ENCODE data around the gene MBD3.
"Not testable (repeated sequence)": the region's sequence is repeated elsewhere in the genome, so short reads cannot be mapped to it uniquely, and the experiment has no call there.

Gene MBD3, protein sequence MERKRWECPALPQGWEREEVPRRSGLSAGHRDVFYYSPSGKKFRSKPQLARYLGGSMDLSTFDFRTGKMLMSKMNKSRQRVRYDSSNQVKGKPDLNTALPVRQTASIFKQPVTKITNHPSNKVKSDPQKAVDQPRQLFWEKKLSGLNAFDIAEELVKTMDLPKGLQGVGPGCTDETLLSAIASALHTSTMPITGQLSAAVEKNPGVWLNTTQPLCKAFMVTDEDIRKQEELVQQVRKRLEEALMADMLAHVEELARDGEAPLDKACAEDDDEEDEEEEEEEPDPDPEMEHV

DNA sequence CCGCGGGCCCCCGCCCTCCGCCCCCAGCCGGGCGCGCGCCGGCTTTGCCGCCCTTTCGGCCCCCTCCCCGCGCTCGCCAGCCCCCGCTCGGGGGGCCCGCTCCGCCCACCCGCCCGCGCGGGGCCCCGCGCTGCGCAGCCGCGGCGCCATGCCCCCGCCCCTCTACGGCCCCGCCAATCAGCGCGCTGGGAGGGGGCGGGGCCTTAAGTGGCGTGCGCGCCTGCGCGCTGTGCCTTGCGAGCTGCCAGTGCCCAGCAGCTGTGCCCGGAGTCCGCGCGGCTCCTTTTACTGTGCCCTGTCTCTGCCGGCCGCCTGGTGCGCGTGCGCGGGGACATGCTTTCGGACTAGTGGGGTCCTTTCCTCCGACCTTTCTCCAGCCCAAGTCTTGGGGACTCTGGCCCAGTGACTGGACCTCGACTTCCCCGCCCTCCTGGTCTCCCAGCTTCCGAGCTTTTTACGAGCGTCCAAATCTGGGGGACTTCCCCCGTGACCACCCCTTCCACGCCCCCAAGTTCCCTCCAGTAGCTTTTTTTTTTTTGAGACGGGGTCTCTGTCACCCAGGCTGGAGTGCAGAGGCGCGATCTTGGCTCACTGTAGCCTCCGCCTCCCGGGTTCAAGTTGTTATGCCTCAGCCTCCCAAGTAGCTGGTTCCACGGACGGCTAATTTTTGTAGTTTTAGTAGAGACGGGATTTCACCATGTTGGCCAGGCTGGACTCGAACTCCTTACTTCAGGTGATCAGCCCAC is at the start of gene MBD3:
MBD3 (minus strand) TSS at position 111 of the 746 bp plus-strand sequence. CDS start 234 bp downstream, outside the sequence.
- Histone ChIP-seq H3K9ac (ENCODE audit: low read length in 2 of 2) (peak within 1 kb of the TSS; percentile 84 to 86), H3K27me3 (ENCODE audit: control insufficient read depth in 1 of 2, insufficient read depth in 2 of 2, low read length in 2 of 2) (no peaks in the 10 kb centered on the region), H3K9me3 (ENCODE audit: control insufficient read depth in 2 of 2, low read length in 2 of 2) (no peaks in the 10 kb centered on the region), H3K27ac (ENCODE audit: low read length) (peak within 1 kb of the TSS; percentile 69), H3K36me3 (ENCODE audit: control insufficient read depth in 2 of 2, insufficient read depth in 2 of 2, low read length in 2 of 2) (peaks cover 8 to 15% of the 10 kb centered on the region in 2 donors), H3K4me3 (ENCODE audit: low read length in 2 of 2) (peak within 1 kb of the TSS; percentile 81 to 92), H3K4me1 (ENCODE audit: control insufficient read depth, insufficient read depth, low read length) (peaks cover 23% of the 10 kb centered on the region)

DNA sequence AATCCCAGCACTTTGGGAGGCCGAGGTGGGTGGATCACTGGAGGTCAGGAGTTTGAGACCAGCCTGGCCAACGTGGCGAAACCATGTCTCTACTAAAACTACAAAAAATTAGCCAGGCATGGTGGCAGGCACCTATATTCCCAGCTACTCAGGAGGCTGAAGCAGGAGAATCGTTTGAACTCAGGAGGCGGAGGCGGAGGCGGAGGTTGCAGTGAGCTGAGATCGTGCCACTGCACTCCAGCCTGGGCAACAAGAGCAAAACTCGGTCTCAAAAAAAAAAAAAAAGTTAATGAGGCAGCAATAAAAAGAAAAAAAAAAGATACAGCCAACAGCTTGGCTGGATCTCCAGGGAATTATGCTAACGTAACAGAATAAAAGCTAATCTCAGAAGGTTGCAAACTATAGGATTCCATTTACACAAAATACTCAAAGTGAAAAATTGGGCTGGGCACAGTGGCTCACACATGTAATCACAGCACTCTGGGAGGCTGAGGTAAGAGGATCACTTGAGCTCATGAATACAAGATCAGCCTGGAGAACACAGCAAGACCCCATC is 48.3 kb upstream of the MBD3 start:
- not testable (repeated sequence) for H3K9me3 ChIP-seq (ENCODE audit: control insufficient read depth in 2 of 2, low read length in 2 of 2); H3K9ac ChIP-seq (ENCODE audit: low read length in 2 of 2); H3K36me3 ChIP-seq (ENCODE audit: control insufficient read depth in 2 of 2, insufficient read depth in 2 of 2, low read length in 2 of 2); H3K27ac ChIP-seq (ENCODE audit: low read length); H3K4me1 ChIP-seq (ENCODE audit: control insufficient read depth, insufficient read depth, low read length); H3K4me3 ChIP-seq (ENCODE audit: low read length in 2 of 2); H3K27me3 ChIP-seq (ENCODE audit: control insufficient read depth in 1 of 2, insufficient read depth in 2 of 2, low read length in 2 of 2)

DNA sequence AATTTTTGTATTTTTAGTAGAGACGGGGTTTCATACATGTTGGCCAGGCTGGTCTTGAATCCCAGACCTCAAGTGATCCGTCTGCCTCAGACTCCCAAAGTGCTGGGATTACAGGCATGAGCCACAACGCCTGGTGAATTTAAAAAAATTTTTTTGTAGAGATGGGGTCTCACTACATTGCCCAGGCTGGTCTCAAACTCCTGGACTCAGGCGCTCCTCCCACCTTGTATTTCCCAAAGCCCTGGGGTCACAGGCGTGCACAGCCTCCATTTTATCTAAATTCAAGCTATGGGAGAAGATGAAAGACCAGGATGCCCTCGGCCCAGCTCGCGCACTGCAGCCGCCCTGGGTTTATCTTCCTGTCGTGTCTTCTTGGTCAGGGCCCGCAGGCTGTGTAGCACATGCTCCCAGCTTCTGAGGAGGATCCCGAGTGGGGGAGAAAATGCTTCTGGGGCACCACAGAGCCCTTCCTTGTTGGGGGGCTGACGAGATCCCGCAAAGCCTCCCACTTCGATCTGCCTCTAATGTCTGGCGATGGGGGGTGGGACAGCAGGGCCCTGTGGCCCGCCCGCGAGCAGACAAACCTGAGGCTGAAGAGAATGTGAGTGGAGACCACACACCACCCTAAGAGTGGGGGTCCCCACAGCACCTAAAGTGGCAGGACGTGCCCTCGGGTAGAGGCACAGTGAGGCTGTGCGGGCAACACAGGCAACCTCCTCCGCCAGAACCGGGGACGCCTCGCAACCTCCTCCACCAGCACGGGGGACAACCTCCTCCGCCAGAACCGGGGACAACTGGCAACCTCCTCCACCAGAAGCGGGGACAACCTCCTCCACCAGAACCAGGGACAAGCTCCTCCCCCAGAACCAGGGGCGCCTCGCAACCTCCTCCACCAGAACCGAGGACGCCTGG is 43.9 kb upstream of the MBD3 start:
- Histone ChIP-seq H3K9me3 (ENCODE audit: control insufficient read depth in 2 of 2, low read length in 2 of 2) (no peaks in the 10 kb centered on the region), H3K27ac (ENCODE audit: low read length) (no peak overlapping the region), H3K4me1 (ENCODE audit: control insufficient read depth, insufficient read depth, low read length) (no peaks in the 10 kb centered on the region), H3K9ac (ENCODE audit: low read length in 2 of 2) (no peak overlapping the region), H3K27me3 (ENCODE audit: control insufficient read depth in 1 of 2, insufficient read depth in 2 of 2, low read length in 2 of 2) (no peaks in the 10 kb centered on the region), H3K4me3 (ENCODE audit: low read length in 2 of 2) (no peak overlapping the region), H3K36me3 (ENCODE audit: control insufficient read depth in 2 of 2, insufficient read depth in 2 of 2, low read length in 2 of 2) (peaks cover 0 to 7% of the 10 kb centered on the region in 2 donors)

DNA sequence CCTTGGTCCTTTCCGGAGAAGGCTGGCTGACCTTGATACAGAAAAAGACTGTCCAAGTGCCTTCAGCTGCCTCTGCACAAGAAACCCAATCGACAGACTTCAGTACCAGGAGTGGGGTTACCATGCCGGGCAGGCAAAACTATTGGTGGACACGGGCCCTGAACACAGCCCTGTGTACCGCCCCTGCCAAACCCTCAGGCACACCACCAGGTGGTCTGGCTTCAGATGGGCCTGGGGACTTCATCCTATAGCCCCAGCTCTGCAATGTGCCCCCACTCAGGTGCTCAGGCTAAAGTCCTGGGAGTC is 42.2 kb upstream of the MBD3 start:
- Histone ChIP-seq H3K9ac (ENCODE audit: low read length in 2 of 2) (no peak overlapping the region), H3K36me3 (ENCODE audit: control insufficient read depth in 2 of 2, insufficient read depth in 2 of 2, low read length in 2 of 2) (peaks cover 0 to 8% of the 10 kb centered on the region in 2 donors), H3K4me3 (ENCODE audit: low read length in 2 of 2) (no peak overlapping the region), H3K4me1 (ENCODE audit: control insufficient read depth, insufficient read depth, low read length) (no peaks in the 10 kb centered on the region), H3K27ac (ENCODE audit: low read length) (no peak overlapping the region), H3K9me3 (ENCODE audit: control insufficient read depth in 2 of 2, low read length in 2 of 2) (no peaks in the 10 kb centered on the region), H3K27me3 (ENCODE audit: control insufficient read depth in 1 of 2, insufficient read depth in 2 of 2, low read length in 2 of 2) (no peaks in the 10 kb centered on the region)

DNA sequence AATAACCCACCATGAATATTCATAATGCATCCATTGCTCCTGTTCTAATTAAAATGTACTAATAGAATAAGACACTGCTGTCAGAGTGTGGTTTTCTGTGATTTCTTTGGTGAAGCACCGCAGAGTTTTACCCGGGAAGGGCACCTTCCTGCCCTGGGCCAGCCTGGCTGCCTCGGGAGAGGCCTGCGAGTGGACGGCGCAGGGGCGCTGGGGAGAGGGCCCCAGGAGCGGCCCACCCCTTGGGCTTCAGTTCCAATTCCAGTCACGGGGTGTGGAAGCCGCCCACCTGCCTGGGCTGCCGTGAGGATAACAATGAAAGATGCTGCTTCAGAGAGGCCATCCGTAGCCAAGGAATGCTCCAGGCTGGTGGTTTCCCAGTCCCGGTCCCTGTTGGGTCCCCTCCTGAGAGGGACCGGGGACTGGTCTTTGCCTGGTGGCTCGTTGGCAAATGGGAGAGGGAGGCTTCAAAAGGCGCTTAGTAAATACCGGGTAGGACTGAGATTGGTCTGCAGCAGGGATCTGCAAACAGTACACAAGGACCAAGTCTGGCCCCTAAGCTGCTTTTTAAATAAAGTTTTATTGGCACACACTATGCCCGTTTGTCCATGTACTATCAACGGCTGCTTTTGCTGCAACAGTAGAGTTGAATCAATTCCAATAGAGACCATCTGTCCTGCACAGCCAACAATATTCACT is 41.7 kb upstream of the MBD3 start:
- Histone ChIP-seq H3K9me3 (ENCODE audit: control insufficient read depth in 2 of 2, low read length in 2 of 2) (no peaks in the 10 kb centered on the region), H3K27me3 (ENCODE audit: control insufficient read depth in 1 of 2, insufficient read depth in 2 of 2, low read length in 2 of 2) (no peaks in the 10 kb centered on the region), H3K27ac (ENCODE audit: low read length) (no peak overlapping the region), H3K9ac (ENCODE audit: low read length in 2 of 2) (no peak overlapping the region), H3K36me3 (ENCODE audit: control insufficient read depth in 2 of 2, insufficient read depth in 2 of 2, low read length in 2 of 2) (peaks cover 0 to 8% of the 10 kb centered on the region in 2 donors), H3K4me1 (ENCODE audit: control insufficient read depth, insufficient read depth, low read length) (no peaks in the 10 kb centered on the region), H3K4me3 (ENCODE audit: low read length in 2 of 2) (no peak overlapping the region)

DNA sequence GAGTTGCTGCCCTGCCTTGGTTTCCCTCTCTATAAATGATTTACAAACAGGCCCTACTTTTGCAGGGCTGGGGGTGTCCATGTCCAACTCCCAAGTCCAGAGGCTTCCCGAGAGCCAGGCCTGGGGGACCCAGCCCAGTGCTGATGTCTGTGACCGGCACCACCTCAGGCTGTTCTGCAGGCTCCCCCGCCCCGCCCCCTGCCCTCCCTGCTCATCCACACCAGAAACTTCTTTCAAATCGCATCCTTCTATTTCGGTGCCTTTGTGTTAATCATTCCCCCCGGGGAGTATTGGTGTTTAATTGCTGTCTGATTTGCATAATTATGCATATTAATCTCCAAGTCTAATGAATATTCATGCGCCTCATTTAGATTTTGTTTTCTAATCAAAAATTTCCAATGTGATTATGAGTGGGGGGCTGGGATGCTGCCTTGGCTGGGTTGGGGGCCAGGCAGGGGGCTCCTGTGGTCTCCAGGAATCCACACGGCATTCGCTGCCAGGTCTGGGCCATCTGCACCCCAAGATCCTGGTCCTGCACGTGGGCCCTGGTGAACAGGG is 40.7 kb upstream of the MBD3 start:
- no peak overlapping the region for H3K27ac ChIP-seq (ENCODE audit: low read length)

DNA sequence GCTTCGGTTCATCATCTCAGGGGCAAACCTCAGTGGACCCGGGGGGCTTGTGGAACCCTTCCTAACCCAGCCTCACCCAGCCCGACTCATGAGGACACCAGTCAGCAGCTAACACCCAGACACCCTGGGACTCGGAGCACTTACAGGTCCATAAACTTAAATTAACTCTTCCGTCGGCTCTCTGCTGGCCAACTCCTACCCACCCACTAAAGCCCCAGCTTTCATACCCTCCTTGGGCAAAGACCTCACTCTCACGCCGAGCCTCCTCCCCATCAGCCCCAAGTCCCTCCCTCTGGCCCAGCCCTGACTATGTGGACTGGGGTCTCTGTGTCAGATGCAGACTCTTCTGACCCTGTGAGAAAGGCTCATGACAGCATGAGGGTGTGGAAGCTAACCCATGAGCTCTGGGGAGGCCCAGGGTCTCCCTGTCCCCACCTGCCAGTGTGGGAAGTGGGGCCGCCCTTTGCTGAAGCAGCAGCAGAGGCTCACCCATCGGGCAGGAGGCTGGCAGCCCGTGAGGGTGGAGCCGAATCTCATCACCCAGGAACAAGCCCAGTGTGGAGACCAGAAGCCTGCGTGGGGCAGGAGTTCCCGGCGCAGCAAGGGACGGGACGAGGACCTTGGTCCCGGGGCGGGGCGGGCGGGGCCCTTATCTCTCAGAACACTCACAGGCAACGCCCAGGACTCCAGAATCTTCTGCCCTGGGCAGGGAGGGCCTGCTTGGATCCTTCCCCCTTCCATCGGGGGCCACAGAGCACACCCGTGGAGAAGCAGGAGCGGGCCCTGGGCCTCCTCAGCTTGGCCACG is 40.0 kb upstream of the MBD3 start:
- H3K9me3 ChIP-seq (ENCODE audit: control insufficient read depth in 2 of 2, low read length in 2 of 2), result no peaks in the 10 kb centered on the region
- H3K4me3 ChIP-seq (ENCODE audit: low read length in 2 of 2), result no peak overlapping the region
- no peak overlapping the region for H3K9ac ChIP-seq (ENCODE audit: low read length in 2 of 2)
- peaks cover 0 to 8% of the 10 kb centered on the region in 2 donors for H3K36me3 ChIP-seq (ENCODE audit: control insufficient read depth in 2 of 2, insufficient read depth in 2 of 2, low read length in 2 of 2)
- H3K27ac ChIP-seq (ENCODE audit: low read length), result no peak overlapping the region
- H3K27me3 ChIP-seq (ENCODE audit: control insufficient read depth in 1 of 2, insufficient read depth in 2 of 2, low read length in 2 of 2), result no peaks in the 10 kb centered on the region
- H3K4me1 ChIP-seq (ENCODE audit: control insufficient read depth, insufficient read depth, low read length), result no peaks in the 10 kb centered on the region

More for the DNA sequence above, 40.7 kb upstream of the MBD3 start:
- no peaks in the 10 kb centered on the region for H3K27me3 ChIP-seq (ENCODE audit: control insufficient read depth in 1 of 2, insufficient read depth in 2 of 2, low read length in 2 of 2)
- H3K9me3 ChIP-seq (ENCODE audit: control insufficient read depth in 2 of 2, low read length in 2 of 2), result no peaks in the 10 kb centered on the region
- H3K9ac ChIP-seq (ENCODE audit: low read length in 2 of 2), result no peak overlapping the region
- peaks cover 0 to 8% of the 10 kb centered on the region in 2 donors for H3K36me3 ChIP-seq (ENCODE audit: control insufficient read depth in 2 of 2, insufficient read depth in 2 of 2, low read length in 2 of 2)
- no peaks in the 10 kb centered on the region for H3K4me1 ChIP-seq (ENCODE audit: control insufficient read depth, insufficient read depth, low read length)
- H3K4me3 ChIP-seq (ENCODE audit: low read length in 2 of 2), result no peak overlapping the region

DNA sequence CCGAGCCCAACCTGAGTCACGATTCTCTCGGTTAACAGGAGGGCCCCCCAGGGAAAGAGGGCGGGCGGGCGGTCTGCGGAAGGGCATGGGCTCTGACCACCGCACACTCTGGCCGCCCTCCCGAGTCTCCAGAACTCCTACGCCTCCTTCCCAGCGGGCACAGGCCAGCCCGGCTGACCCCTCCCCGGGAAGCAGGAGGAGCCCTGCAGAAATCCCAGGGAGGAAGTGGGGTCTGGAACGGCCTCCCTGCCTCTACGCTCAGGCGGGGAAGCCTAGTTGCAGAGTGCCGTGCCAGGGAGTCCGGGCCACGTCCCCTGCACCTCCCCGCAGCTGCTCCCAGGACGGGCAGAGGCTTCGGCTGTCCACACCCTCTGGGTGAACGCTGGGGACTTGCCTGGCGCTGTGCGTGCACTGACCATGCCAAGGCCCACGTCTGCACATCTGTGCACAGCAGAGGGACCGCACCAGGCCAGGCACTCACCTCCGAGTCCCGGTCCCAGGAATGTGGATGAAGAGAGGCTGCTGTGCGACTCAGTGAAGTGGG is 39.0 kb upstream of the MBD3 start:
- H3K4me1 ChIP-seq (ENCODE audit: control insufficient read depth, insufficient read depth, low read length), result no peaks in the 10 kb centered on the region
- no peak overlapping the region for H3K27ac ChIP-seq (ENCODE audit: low read length)
- no peaks in the 10 kb centered on the region for H3K9me3 ChIP-seq (ENCODE audit: control insufficient read depth in 2 of 2, low read length in 2 of 2)
- no peak overlapping the region for H3K4me3 ChIP-seq (ENCODE audit: low read length in 2 of 2)
- peaks cover 0 to 8% of the 10 kb centered on the region in 2 donors for H3K36me3 ChIP-seq (ENCODE audit: control insufficient read depth in 2 of 2, insufficient read depth in 2 of 2, low read length in 2 of 2)
- H3K27me3 ChIP-seq (ENCODE audit: control insufficient read depth in 1 of 2, insufficient read depth in 2 of 2, low read length in 2 of 2), result no peaks in the 10 kb centered on the region
- no peak overlapping the region for H3K9ac ChIP-seq (ENCODE audit: low read length in 2 of 2)

DNA sequence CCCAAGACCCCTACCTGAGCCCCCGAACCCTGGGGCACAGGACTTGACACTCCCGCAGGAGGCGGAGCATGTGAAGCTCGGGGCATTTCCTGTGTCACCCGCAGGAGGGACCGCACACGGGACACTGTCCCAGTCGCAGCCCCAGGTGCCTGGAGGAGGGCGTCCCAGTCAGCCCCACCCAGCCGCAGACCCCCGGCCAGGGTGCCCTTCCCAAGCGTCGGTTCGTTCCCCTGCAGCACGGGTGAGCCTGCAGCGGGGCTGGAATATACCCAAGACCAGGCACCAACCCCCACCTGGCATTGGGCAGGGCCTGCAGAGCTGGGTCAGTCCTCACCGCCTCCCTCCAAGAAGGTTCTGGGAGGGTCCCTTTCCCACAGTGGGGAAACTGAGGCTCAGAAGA is 38.1 kb upstream of the MBD3 start:
- H3K4me1 ChIP-seq (ENCODE audit: control insufficient read depth, insufficient read depth, low read length), result no peaks in the 10 kb centered on the region
- no peak overlapping the region for H3K4me3 ChIP-seq (ENCODE audit: low read length in 2 of 2)
- no peaks in the 10 kb centered on the region for H3K9me3 ChIP-seq (ENCODE audit: control insufficient read depth in 2 of 2, low read length in 2 of 2)
- no peak overlapping the region for H3K9ac ChIP-seq (ENCODE audit: low read length in 2 of 2)
- peaks cover 0 to 8% of the 10 kb centered on the region in 2 donors for H3K36me3 ChIP-seq (ENCODE audit: control insufficient read depth in 2 of 2, insufficient read depth in 2 of 2, low read length in 2 of 2)
- no peak overlapping the region for H3K27ac ChIP-seq (ENCODE audit: low read length)
- no peaks in the 10 kb centered on the region for H3K27me3 ChIP-seq (ENCODE audit: control insufficient read depth in 1 of 2, insufficient read depth in 2 of 2, low read length in 2 of 2)
